GM12878 (cell line): Measurements from ENCODE around the gene PRKCZ. TPM values are rescaled to one million over a fixed set of nuclear protein-coding genes. Genes with fewer than 3 reads are reported as not detected.

ENCODE experiments used
- ATAC-seq: fragments of 200-7000 bp; cut with Tn5 transposase; 3 replicates; pipeline ENCODE4 v1.9.1; 2020; ENCODE audit warnings: mild to moderate bottlenecking, moderate library complexity
- BruUV-seq: library from RNA; stranded (reverse); fragments of 400-500 nt; replicated peaks from 2 replicates; lab custom pipeline; 2021; lab: Mats Ljungman, UMichigan
- CTCF ChIA-PET: fragments of 300-600 bp; sonication (Branson Sonifier 250); formaldehyde crosslinking; extraction: SDS; loops from one replicate; lab custom pipeline; 2021; ENCODE audit warnings: inconsistent platforms; lab: Yijun Ruan, JAX
- POLR2A ChIA-PET: fragments of 350-600 bp; formaldehyde crosslinking; extraction: SDS; loops from one replicate; lab custom pipeline; 2021; ENCODE audit warnings: inconsistent platforms; lab: Charles Lee
- RAD21 ChIA-PET: fragments of 300-600 bp; sonication (Branson Sonifier 250); formaldehyde crosslinking; loops from one replicate; lab custom pipeline; 2023; ENCODE audit warnings: antibody characterized with exemption; ENCODE audit not compliant: unreplicated experiment; lab: Charles Lee
- SMC1A ChIA-PET: fragments of 300-600 bp; sonication (Branson Sonifier 250); formaldehyde crosslinking; loops from one replicate; lab custom pipeline; 2023; ENCODE audit not compliant: unreplicated experiment, uncharacterized antibody; lab: Charles Lee
- DNase-seq: peaks from one replicate; pipeline ENCODE4 v3.0.0-alpha.2; 2011; ENCODE audit warnings: low read depth, low spot score
- FAIRE-seq: peaks from 3 replicates; lab custom pipeline; 2011; peaks lifted over from hg19 to GRCh38; lab: Jason Lieb, UNC
- H2AFZ ChIP-seq: 2 replicates; pipeline ENCODE4 v1.6.0; 2011; ENCODE audit warnings: low read depth, low read length, control low read depth; ENCODE audit not compliant: control insufficient read depth
- H3K27ac ChIP-seq: 2 replicates; pipeline ENCODE4 v1.5.1; 2011; ENCODE audit warnings: control low read depth; ENCODE audit not compliant: control insufficient read depth, insufficient read depth
- H3K27me3 ChIP-seq, 2 experiments: replicated peaks in 1 of 2; 2 replicates each; pipeline versions ENCODE4 v1.6.0 to v1.6.1; 2011; ENCODE audit warnings: low read length in 1 of 2; ENCODE audit not compliant: control insufficient read depth in 2 of 2, insufficient read depth in 2 of 2
- H3K36me3 ChIP-seq, 2 experiments: 2 replicates each; pipeline ENCODE4 v1.5.1; 2011; ENCODE audit warnings: low read length in 1 of 2; ENCODE audit not compliant: control insufficient read depth in 2 of 2, insufficient read depth in 2 of 2
- H3K4me1 ChIP-seq: 2 replicates; pipeline ENCODE4 v1.6.1; 2011; ENCODE audit warnings: mild to moderate bottlenecking, low read length, moderate library complexity, mixed read lengths; ENCODE audit not compliant: control insufficient read depth, insufficient read depth
- H3K4me2 ChIP-seq: 2 replicates; pipeline ENCODE4 v1.6.0; 2011; ENCODE audit warnings: control low read depth; ENCODE audit not compliant: control insufficient read depth, insufficient read depth
- H3K4me3 ChIP-seq: fragments of 200-600 bp; sonication (generic); 2 replicates; pipeline ENCODE4 v1.5.1; 2016
- H3K79me2 ChIP-seq: 2 replicates; pipeline ENCODE4 v1.6.0; 2011; ENCODE audit warnings: low read length; ENCODE audit not compliant: control insufficient read depth, insufficient read depth
- H3K9ac ChIP-seq: 2 replicates; pipeline ENCODE4 v1.8.0; 2011; ENCODE audit warnings: low read length, control low read depth, mixed read lengths; ENCODE audit not compliant: control insufficient read depth, insufficient read depth
- H3K9me3 ChIP-seq: replicated peaks from 3 replicates; pipeline ENCODE4 v1.5.1; 2011; ENCODE audit warnings: mild to moderate bottlenecking, low read length; ENCODE audit not compliant: control insufficient read depth, insufficient read depth
- H4K20me1 ChIP-seq: 2 replicates; pipeline ENCODE4 v1.6.0; 2011; ENCODE audit not compliant: control insufficient read depth, insufficient read depth
- CBFB ChIP-seq: IDR thresholded peaks from 2 replicates; pipeline ENCODE4 v1.6.1; 2016; ENCODE audit warnings: antibody characterized with exemption, low read depth
- CEBPB ChIP-seq, 2 experiments: fragments of 150-350 bp in 1 of 2; IDR thresholded peaks; 2 replicates each; pipeline ENCODE4 v1.6.1; 2012 to 2014; ENCODE audit warnings: low read depth in 2 of 2, low read length in 2 of 2, borderline replicate concordance in 1 of 2, inconsistent platforms in 1 of 2
- CHD2 ChIP-seq: IDR thresholded peaks from 2 replicates; pipeline ENCODE4 v1.6.1; 2011; ENCODE audit warnings: low read depth, low read length, improper control_type of control experiment, borderline replicate concordance
- CTCF ChIP-seq, 3 experiments: IDR thresholded peaks in 2 of 3; conservative IDR thresholded peaks in 1 of 3; 2 replicates each; pipeline ENCODE4 v1.5.1; 2011; ENCODE audit warnings: low read depth in 3 of 3, low read length in 3 of 3, mild to moderate bottlenecking in 3 of 3, control low read depth in 2 of 3, moderate library complexity in 2 of 3, inconsistent platforms in 1 of 3, mixed read lengths in 1 of 3; ENCODE audit not compliant: control insufficient read depth in 2 of 3, insufficient read depth in 1 of 3; ENCODE audit errors: extremely low read depth in 1 of 3
- IRF4 ChIP-seq: IDR thresholded peaks from 2 replicates; pipeline ENCODE4 v1.6.1; 2011; ENCODE audit warnings: low read depth, low read length
- JUNB ChIP-seq: IDR thresholded peaks from 2 replicates; pipeline ENCODE4 v1.6.1; 2016; ENCODE audit warnings: antibody characterized with exemption, mild to moderate bottlenecking
- MTA2 ChIP-seq: fragments of 450-650 bp; IDR thresholded peaks from 2 replicates; pipeline ENCODE4 v1.6.1; 2016; ENCODE audit warnings: low read depth, mild to moderate bottlenecking, moderate library complexity
- MXI1 ChIP-seq: fragments of 150-350 bp; IDR thresholded peaks from 2 replicates; pipeline ENCODE4 v1.6.1; 2011; ENCODE audit warnings: low read depth, mild to moderate bottlenecking, inconsistent platforms, low read length, improper control_type of control experiment
- NRF1 ChIP-seq: conservative IDR thresholded peaks from 2 replicates; pipeline ENCODE4 v1.6.1; 2011; ENCODE audit warnings: mild to moderate bottlenecking, low read depth, low read length, improper control_type of control experiment
- RELB ChIP-seq: fragments of 450-650 bp; IDR thresholded peaks from 2 replicates; pipeline ENCODE4 v1.6.1; 2017; ENCODE audit warnings: low read depth, mild to moderate bottlenecking, moderate library complexity
- SREBF1 ChIP-seq: IDR thresholded peaks from 2 replicates; pipeline ENCODE4 v1.6.1; 2012; ENCODE audit warnings: mild to moderate bottlenecking, low read length
- TBL1XR1 ChIP-seq: IDR thresholded peaks from 2 replicates; pipeline ENCODE4 v1.6.1; 2012; ENCODE audit warnings: low read depth, low read length, improper control_type of control experiment
- WRNIP1 ChIP-seq: IDR thresholded peaks from 2 replicates; pipeline ENCODE4 v1.6.1; 2011; ENCODE audit warnings: low read depth, low read length, improper control_type of control experiment, borderline replicate concordance
- ZBED1 ChIP-seq: IDR thresholded peaks from 2 replicates; pipeline ENCODE4 v1.6.1; 2016; ENCODE audit warnings: borderline replicate concordance
- WGBS: methylation state at CpG from one replicate; pipeline ENCODE4 v1.1.6; 2016; ENCODE audit warnings: low lambda C conversion rate; ENCODE audit not compliant: insufficient replicate concordance, insufficient coverage; ENCODE audit errors: missing lambda C conversion rate; 5-methylcytosine and 5-hydroxymethylcytosine counted together
- in situ Hi-C: fragments of 300-500 bp; cut with MboI; formaldehyde crosslinking; loops from 9 replicates; pipeline ENCODE4 v1.14.3; 2018; ENCODE audit warnings: mixed read lengths
- intact Hi-C: fragments of 100-400 bp; cut with micrococcal nuclease; formaldehyde crosslinking; loops from one replicate; pipeline ENCODE4 v1.14.2; 2022; ENCODE audit not compliant: unreplicated experiment
- polyA plus RNA-seq, 11 experiments: library from polyadenylated mRNA; depleted of rRNA in 4 of 11; unstranded in 6 of 11; stranded (reverse) in 5 of 11; fragments of >200 nt; fragmentation: Nextera tagmentation in 4 of 11; fragmentation: Illumina TruSeq in 1 of 11; extraction: Ambion mirVana in 4 of 11; extraction: Trizol in 1 of 11; gene quantifications; 1 replicate in 1 of 11; 2 replicates in 10 of 11; pipeline versions ENCODE4 v1.2.1 to v1.2.3, GENCODE V29; 2011 to 2016; ENCODE audit warnings: inconsistent platforms in 2 of 11, missing spikeins in 2 of 11, low read depth in 1 of 11
- total RNA-seq, 4 experiments: library from RNA; depleted of rRNA in 3 of 4; stranded (reverse); fragments of >200 nt in 3 of 4; fragmentation: Illumina TruSeq in 1 of 4; extraction: Trizol in 1 of 4; gene quantifications; 2 replicates each; pipeline versions ENCODE4 v1.2.1 to v1.2.3, GENCODE V29; 2013 to 2021
- TF ChIP-seq, protein P1 (sequence below): fragments of 450-650 bp; IDR thresholded peaks from 2 replicates; pipeline ENCODE4 v1.6.1; 2017; ENCODE audit warnings: mild to moderate bottlenecking, moderate library complexity

The PRKCZ gene
- total and polyA plus RNA-seq, 10 of the 15 experiments (the other 5 are each of a cell fraction or from before 2014, with no cell fraction given): 0.05 to 1.9 (median 0.64) TPM; not detected in 1

GRCh38 chr1:2067393-2067792, 17.2 kb downstream of the PRKCZ start:
- in situ Hi-C loops: no loop called here
- ChIA-PET RAD21 (no interaction called here), CTCF (no interaction called here)

More at GRCh38 chr1:2067393-2067792, 17.2 kb downstream of the PRKCZ start:
- POLR2A ChIA-PET: no interaction called here
- intact Hi-C loops: no loop called here
- TF ChIP-seq RELB (no peak), ZBED1 (no peak), NRF1 (no peak), CTCF (IDR thresholded peaks at IDR 0.05 in 2 of 3, conservative IDR thresholded peaks at IDR 0.05 in 1 of 3; ENCODE audit: control insufficient read depth in 2 of 3, extremely low read depth in 1 of 3, insufficient read depth in 1 of 3, low read depth in 3 of 3, low read length in 3 of 3) (no peak), SREBF1 (no peak), CBFB (no peak), TBL1XR1 (no peak), CEBPB (IDR thresholded peaks at IDR 0.05; ENCODE audit: borderline replicate concordance in 1 of 2, low read depth in 2 of 2, low read length in 2 of 2) (no peak), JUNB (no peak), IRF4 (no peak), MTA2 (no peak), WRNIP1 (no peak), MXI1 (no peak), CHD2 (no peak)
- TF ChIP-seq, protein P1, sequence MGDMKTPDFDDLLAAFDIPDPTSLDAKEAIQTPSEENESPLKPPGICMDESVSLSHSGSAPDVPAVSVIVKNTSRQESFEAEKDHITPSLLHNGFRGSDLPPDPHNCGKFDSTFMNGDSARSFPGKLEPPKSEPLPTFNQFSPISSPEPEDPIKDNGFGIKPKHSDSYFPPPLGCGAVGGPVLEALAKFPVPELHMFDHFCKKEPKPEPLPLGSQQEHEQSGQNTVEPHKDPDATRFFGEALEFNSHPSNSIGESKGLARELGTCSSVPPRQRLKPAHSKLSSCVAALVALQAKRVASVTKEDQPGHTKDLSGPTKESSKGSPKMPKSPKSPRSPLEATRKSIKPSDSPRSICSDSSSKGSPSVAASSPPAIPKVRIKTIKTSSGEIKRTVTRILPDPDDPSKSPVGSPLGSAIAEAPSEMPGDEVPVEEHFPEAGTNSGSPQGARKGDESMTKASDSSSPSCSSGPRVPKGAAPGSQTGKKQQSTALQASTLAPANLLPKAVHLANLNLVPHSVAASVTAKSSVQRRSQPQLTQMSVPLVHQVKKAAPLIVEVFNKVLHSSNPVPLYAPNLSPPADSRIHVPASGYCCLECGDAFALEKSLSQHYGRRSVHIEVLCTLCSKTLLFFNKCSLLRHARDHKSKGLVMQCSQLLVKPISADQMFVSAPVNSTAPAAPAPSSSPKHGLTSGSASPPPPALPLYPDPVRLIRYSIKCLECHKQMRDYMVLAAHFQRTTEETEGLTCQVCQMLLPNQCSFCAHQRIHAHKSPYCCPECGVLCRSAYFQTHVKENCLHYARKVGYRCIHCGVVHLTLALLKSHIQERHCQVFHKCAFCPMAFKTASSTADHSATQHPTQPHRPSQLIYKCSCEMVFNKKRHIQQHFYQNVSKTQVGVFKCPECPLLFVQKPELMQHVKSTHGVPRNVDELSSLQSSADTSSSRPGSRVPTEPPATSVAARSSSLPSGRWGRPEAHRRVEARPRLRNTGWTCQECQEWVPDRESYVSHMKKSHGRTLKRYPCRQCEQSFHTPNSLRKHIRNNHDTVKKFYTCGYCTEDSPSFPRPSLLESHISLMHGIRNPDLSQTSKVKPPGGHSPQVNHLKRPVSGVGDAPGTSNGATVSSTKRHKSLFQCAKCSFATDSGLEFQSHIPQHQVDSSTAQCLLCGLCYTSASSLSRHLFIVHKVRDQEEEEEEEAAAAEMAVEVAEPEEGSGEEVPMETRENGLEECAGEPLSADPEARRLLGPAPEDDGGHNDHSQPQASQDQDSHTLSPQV: no peak
- TF ChIP-seq, all 136 proteins: peak for 0
- H3K27me3 ChIP-seq: no peaks in the 10 kb centered on the region
- BruUV-seq: no TSS peak
- no peak for ATAC-seq
- no peaks in the 10 kb centered on the region; a peak in 1 of 4 replicates for H3K36me3 ChIP-seq
- no peak for FAIRE-seq
- no peak for DNase-seq
- H3K9me3 ChIP-seq: peaks cover 3% of the 10 kb centered on the region; the same call in 2 of the 3 replicates
- no peaks in the 10 kb centered on the region for H3K79me2 ChIP-seq
- no peak overlapping the region for H3K27ac ChIP-seq
- no peak overlapping the region for H3K4me2 ChIP-seq
- SMC1A ChIA-PET: no interaction called here
- no peak overlapping the region for H2AFZ ChIP-seq
- no peaks in the 10 kb centered on the region for H4K20me1 ChIP-seq
- H3K4me1 ChIP-seq: no peaks in the 10 kb centered on the region
- no peak overlapping the region for H3K4me3 ChIP-seq
- H3K9ac ChIP-seq: no peak overlapping the region
- WGBS: 92% methylated on average over 19 of the region's 21 CpGs
